HG02852 (cell line): ENCODE data around the gene CFB.
A peak's percentile ranks its signal among the peaks of the same experiment; 100 is the strongest.
"Not testable (repeated sequence)": the region's sequence is repeated elsewhere in the genome, so short reads cannot be mapped to it uniquely, and the experiment has no call there.

Source experiments
- ATAC-seq: cut with Tn5 transposase; IDR thresholded peaks from one replicate; pipeline ENCODE4 v1.9.1; 2021; ENCODE audit warnings: mild to moderate bottlenecking, moderate library complexity; ENCODE audit not compliant: unreplicated experiment

The CFB gene

DNA sequence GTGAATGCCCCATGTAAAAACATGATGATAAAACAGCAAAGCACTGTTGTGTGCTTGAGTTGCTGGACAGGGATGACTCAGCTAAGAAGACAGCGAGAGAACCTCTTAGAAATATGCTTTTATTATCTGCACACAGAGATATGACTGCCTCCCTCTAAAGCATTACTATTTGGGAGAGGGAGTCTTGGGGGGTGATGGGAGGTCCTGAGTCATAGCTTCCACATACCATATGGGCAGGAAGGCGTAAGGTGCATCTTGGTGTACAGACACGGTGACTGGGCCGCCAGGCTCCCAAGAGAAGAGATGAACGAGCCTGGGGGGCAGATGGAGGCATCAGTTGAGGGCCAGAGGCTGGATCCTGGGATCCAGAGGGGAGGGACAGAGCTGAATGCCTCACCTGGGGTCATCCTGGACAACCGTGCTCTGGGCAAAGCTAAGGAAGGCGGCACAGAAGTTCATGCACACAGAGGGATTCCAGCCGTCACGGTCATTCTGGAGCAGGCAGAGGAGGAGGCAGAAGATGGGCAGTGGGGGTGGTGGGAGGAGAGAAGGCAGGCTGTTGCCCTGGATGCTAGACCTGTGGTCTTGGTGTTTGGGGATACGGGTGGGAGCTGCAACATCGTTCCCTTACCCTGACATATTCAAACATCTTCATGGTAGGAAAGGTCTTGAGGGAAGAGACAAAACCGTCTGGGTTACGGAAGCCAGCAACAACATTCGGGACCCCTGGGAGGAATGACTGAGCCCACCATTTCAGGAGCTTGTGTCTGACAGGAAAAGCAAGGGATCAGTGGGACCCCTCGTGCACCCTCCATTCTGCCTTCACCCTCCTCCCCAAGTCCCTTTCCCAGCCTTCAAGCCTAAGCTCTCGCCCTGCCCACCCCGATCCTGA, 24.1 kb downstream of the CFB start:
- no peak for ATAC-seq

DNA sequence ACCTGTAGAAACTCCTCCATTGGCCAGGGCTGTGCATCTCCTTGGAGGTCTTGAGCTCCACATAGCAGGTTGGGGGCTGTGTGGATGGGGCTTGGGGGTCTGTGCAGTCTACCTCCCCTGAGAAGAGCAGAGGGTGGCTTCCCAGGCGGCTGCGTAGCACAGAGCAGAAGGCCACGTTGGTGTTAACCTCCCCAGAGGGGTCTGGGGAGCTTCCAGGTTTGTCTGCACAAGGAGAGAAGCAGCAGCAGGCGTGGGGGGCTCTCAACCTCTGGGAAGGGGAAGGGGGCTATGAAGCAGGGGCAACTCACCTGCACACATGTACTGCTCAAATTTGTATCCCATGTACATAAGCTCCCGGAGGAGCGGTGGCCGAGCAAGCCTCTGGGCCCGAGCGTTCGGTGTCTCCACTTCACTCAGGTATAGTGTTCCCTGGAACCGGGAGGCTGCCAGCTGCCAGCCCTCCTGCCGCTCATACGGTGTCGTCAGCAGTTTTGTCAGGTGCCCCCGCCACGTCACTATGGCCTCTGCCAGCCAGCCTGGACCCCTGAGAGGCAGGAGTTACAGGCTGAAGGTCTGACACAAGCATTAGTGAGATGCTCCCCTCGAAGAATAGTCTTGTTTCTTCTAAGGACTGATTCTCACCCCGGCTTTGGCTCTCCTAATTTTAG, 24.8 kb downstream of the CFB start:
- no peak for ATAC-seq

- ATAC-seq = no peak
Measured at GRCh38 chr6:31971279-31971992, 25.5 kb downstream of the CFB start.

DNA sequence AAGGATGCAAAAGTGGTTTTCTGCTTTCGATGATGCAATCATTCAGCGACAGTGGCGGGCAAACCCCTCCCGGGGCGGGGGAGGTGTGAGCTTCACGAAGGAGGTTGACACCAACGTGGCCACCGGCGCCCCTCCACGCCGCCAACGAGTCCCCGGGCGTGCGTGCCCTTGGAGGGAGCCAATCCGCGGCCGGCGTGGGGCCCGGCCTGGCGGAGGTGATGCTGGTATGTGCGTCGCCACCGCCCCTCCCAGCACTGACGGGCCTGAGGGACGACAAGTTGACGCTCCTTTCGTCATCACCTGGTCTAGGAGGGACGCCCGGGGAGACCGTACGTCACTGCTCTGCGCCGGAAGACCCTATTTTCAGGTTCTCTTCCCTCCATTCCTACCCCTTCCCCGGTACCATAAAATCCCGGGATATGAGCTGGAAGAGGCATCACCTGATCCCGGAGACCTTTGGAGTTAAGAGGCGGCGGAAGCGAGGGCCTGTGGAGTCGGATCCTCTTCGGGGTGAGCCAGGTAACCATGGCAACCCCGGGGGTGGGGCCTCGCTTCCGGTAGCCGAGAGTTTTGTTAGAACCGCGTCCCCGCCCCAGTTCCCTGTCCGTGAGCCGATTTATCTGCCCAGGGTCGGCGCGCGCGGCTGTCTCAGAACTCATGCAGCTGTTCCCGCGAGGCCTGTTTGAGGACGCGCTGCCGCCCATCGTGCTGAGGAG, 26.3 kb downstream of the CFB start, which contains the start of gene DXO:
TSS of gene DXO (minus strand) at position 146 of the 716 bp plus-strand sequence. CDS start 463 bp downstream, outside the sequence.
- peak; percentile 90 for ATAC-seq

- no peak for ATAC-seq
Measured at GRCh38 chr6:31972709-31973350, 26.9 kb downstream of the CFB start.

- not testable (repeated sequence) for ATAC-seq
Measured at GRCh38 chr6:31976065-31976464, 30.2 kb downstream of the CFB start.

DNA sequence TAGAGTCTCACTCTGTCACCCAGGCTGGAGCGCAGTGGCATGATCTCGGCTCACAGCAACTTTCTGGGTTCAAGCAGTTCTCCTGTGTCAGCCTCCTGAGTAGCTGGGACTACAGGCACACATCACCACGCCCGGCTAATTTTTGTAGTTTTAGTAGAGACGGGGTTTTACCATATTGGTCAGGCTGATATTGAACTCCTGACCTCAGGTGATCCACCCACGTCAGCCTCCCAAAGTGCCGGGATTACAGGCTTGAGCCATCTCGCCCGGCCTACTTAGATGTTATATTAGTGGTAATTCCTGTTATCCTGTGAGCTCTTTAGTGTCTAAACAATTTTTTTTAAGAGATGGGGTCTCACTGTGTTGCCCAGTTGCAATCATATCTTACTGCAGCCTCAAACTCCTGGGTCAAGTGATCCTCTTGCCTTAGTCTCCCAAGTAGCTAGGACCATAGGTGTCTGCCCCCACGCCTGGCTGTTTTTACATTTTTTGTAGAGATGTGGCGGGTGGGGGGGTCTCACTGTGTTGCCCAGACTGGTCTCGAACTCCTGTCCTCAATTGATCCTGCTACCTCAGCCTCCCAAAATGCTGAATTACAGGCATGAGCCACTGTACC, 32.0 kb downstream of the CFB start:
- ATAC-seq = no peak

DNA sequence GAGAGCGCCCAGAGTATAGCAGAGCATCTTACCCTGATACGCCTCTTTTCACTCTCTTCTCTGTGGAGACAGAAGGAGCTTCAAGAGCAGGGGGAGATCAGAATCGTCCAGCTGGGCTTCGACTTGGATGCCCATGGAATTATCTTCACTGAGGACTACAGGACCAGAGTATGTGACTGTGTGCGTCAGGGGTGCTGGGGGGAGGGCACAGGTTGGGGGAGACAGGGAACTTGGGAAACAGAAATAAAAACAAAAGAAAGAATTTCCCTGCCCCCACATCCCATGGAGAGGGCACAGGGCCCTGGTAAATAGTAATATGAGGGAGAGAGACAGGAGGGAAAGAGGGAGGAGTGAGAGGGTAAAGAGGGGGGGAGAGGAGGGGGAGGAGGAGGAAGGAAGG, 32.9 kb downstream of the CFB start:
- no peak for ATAC-seq

- no peak for ATAC-seq
Measured at GRCh38 chr6:31979238-31979898, 33.5 kb downstream of the CFB start.

- ATAC-seq = not testable (repeated sequence)
Measured at GRCh38 chr6:31980195-31980876, 34.4 kb downstream of the CFB start.

GRCh38 chr6:31980998-31981397, 35.1 kb downstream of the CFB start:
- not testable (repeated sequence) for ATAC-seq

DNA sequence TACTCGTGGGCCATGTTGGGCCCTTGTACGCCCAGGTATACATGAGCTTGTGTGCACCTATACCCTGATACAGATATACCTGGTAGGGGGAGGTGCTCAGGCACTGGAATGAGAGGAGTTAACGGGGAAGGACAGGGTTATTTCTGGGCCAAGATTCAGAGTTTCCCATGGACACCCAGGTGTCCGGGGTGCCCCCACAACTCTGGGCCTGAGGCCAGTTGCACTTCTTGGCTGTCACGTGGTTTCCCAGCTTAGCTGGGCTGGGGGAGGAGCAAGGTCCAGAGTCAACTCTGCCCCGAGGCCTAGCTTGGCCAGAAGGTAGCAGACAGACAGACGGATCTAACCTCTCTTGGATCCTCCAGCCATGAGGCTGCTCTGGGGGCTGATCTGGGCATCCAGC, 35.8 kb downstream of the CFB start, which contains the start of gene C4A:
TSS of gene C4A (plus strand) at position 314 of the 400 bp plus-strand sequence. CDS start at position 365, 51 bp downstream.
- ATAC-seq = not testable (repeated sequence)

DNA sequence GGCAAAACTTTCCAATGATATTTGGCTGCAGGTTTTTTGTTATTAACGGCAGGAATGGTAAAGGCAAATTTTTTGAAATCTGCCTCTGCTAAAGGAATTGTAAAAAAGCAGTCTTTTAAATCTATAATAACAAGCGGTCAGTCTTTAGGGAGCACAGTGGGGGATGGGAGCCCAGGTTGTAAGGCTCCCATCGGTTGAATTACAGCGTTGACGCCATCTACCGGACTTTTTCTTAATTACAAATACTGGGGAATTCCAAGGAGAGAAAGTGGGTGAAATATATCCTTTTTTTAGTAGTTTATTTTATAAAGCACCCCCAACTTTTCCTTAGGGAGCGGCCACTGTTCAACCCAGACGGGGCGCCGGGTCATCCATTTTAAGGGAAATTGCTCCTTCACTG, 43.5 kb downstream of the CFB start:
- not testable (repeated sequence) for ATAC-seq

- ATAC-seq = not testable (repeated sequence)
Measured at GRCh38 chr6:31994421-31994820, 48.5 kb downstream of the CFB start.

- ATAC-seq = not testable (repeated sequence)
Measured at GRCh38 chr6:31996385-31996784, 50.5 kb downstream of the CFB start.
